B cell (primary cell): ENCODE results near the gene SASH1.

ENCODE experiments used
- EZH2 ChIP-seq: IDR thresholded peaks from 2 replicates; pipeline ENCODE4 v1.6.1; 2012; ENCODE audit warnings: borderline replicate concordance, low read depth, mild to moderate bottlenecking, moderate library complexity, low read length; ENCODE audit not compliant: insufficient read depth, poor library complexity, severe bottlenecking
- TF ChIP-seq, protein P1 (sequence below): fragments of 200-600 bp; IDR thresholded peaks from one replicate; pipeline ENCODE4 v1.8.0; 2022; ENCODE audit warnings: antibody characterized with exemption, mild to moderate bottlenecking

GRCh38 chr6:148550569-148550968 lies 207.9 kb downstream of the SASH1 start:
- TF ChIP-seq, protein P1, sequence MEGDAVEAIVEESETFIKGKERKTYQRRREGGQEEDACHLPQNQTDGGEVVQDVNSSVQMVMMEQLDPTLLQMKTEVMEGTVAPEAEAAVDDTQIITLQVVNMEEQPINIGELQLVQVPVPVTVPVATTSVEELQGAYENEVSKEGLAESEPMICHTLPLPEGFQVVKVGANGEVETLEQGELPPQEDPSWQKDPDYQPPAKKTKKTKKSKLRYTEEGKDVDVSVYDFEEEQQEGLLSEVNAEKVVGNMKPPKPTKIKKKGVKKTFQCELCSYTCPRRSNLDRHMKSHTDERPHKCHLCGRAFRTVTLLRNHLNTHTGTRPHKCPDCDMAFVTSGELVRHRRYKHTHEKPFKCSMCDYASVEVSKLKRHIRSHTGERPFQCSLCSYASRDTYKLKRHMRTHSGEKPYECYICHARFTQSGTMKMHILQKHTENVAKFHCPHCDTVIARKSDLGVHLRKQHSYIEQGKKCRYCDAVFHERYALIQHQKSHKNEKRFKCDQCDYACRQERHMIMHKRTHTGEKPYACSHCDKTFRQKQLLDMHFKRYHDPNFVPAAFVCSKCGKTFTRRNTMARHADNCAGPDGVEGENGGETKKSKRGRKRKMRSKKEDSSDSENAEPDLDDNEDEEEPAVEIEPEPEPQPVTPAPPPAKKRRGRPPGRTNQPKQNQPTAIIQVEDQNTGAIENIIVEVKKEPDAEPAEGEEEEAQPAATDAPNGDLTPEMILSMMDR, result no peak
- TF ChIP-seq EZH2, result no peak
